Islet of Langerhans (tissue), 1 donor: ENCODE measurements around the gene ZFP64.
A peak's percentile ranks its signal among the peaks of the same experiment; 100 is the strongest.
"Not testable (repeated sequence)": the region's sequence is repeated elsewhere in the genome, so short reads cannot be mapped to it uniquely, and the experiment has no call there.

Source experiments
- FAIRE-seq: peaks from one replicate; lab custom pipeline; 2011; peaks lifted over from hg19 to GRCh38; lab: Jason Lieb, UNC

The ZFP64 gene

GRCh38 chr20:52191132-52191915 lies at the start of gene ZFP64:
ZFP64 (minus strand) TSS chr20:52191779; CDS start chr20:52191636, 143 bp downstream.
- no peak for FAIRE-seq

GRCh38 chr20:52240802-52241201 lies 49.2 kb upstream of the ZFP64 start:
- no peak for FAIRE-seq

- FAIRE-seq: no peak
Observed at GRCh38 chr20:52239102-52239501, 47.5 kb upstream of the ZFP64 start.

- no peak for FAIRE-seq
Observed at GRCh38 chr20:52236292-52236691, 44.7 kb upstream of the ZFP64 start.

GRCh38 chr20:52235129-52235528 lies 43.5 kb upstream of the ZFP64 start:
- FAIRE-seq: no peak

- no peak for FAIRE-seq
Observed at GRCh38 chr20:52234302-52235045, 42.9 kb upstream of the ZFP64 start.

- peak; percentile 43 for FAIRE-seq
Observed at GRCh38 chr20:52231230-52231746, 39.7 kb upstream of the ZFP64 start.

- FAIRE-seq: no peak
Observed at GRCh38 chr20:52230409-52230808, 38.8 kb upstream of the ZFP64 start.

GRCh38 chr20:52229346-52229745 lies 37.8 kb upstream of the ZFP64 start:
- not testable (repeated sequence) for FAIRE-seq

- FAIRE-seq: no peak
Observed at GRCh38 chr20:52226370-52226769, 34.8 kb upstream of the ZFP64 start.

GRCh38 chr20:52224920-52225319 lies 33.3 kb upstream of the ZFP64 start:
- FAIRE-seq: no peak

- not testable (repeated sequence) for FAIRE-seq
Observed at GRCh38 chr20:52221362-52221761, 29.8 kb upstream of the ZFP64 start.

- not testable (repeated sequence) for FAIRE-seq
Observed at GRCh38 chr20:52220891-52221290, 29.3 kb upstream of the ZFP64 start.

GRCh38 chr20:52219441-52219840 lies 27.9 kb upstream of the ZFP64 start:
- no peak for FAIRE-seq

GRCh38 chr20:52217689-52218395 lies 26.3 kb upstream of the ZFP64 start:
- FAIRE-seq: no peak

GRCh38 chr20:52213995-52214394 lies 22.4 kb upstream of the ZFP64 start:
- no peak for FAIRE-seq

GRCh38 chr20:52212943-52213342 lies 21.4 kb upstream of the ZFP64 start:
- FAIRE-seq: no peak

- no peak for FAIRE-seq
Observed at GRCh38 chr20:52210037-52210990, 18.7 kb upstream of the ZFP64 start.

- no peak for FAIRE-seq
Observed at GRCh38 chr20:52209154-52209571, 17.6 kb upstream of the ZFP64 start.

- no peak for FAIRE-seq
Observed at GRCh38 chr20:52207020-52207810, 15.6 kb upstream of the ZFP64 start.

GRCh38 chr20:52204136-52204535 lies 12.6 kb upstream of the ZFP64 start:
- FAIRE-seq: no peak
